GM12878 (cell line): ENCODE data around the gene C8G. TPM values are rescaled to one million over a fixed set of nuclear protein-coding genes. Genes with fewer than 3 reads are reported as not detected.
A peak's percentile ranks its signal among the peaks of the same experiment; 100 is the strongest.

Source experiments
- ATF3 ChIP-seq: IDR thresholded peaks from 2 replicates; pipeline ENCODE4 v1.6.1; 2011; ENCODE audit warnings: low read depth, mild to moderate bottlenecking, low read length, moderate library complexity, borderline replicate concordance; ENCODE audit errors: extremely low read depth
- BCL3 ChIP-seq: IDR thresholded peaks from 2 replicates; pipeline ENCODE4 v1.6.1; 2011; ENCODE audit warnings: borderline replicate concordance, low read depth, mild to moderate bottlenecking, moderate library complexity, low read length; ENCODE audit not compliant: insufficient read depth, poor library complexity, severe bottlenecking
- CHD2 ChIP-seq: IDR thresholded peaks from 2 replicates; pipeline ENCODE4 v1.6.1; 2011; ENCODE audit warnings: low read depth, low read length, improper control_type of control experiment, borderline replicate concordance
- DPF2 ChIP-seq: fragments of 450-650 bp; IDR thresholded peaks from 2 replicates; pipeline ENCODE4 v1.6.1; 2017; ENCODE audit warnings: mild to moderate bottlenecking
- E2F4 ChIP-seq: IDR thresholded peaks from 2 replicates; pipeline ENCODE4 v1.6.1; 2012; ENCODE audit warnings: low read depth, low read length, improper control_type of control experiment
- ESRRA ChIP-seq: IDR thresholded peaks from 2 replicates; pipeline ENCODE4 v1.6.1; 2012; ENCODE audit warnings: mild to moderate bottlenecking, low read length, improper control_type of control experiment
- ETV6 ChIP-seq, 2 experiments: fragments of 450-650 bp in 1 of 2; IDR thresholded peaks in 1 of 2; conservative IDR thresholded peaks in 1 of 2; 2 replicates each; pipeline ENCODE4 v1.6.1; 2014; ENCODE audit warnings: antibody characterized with exemption in 1 of 2, borderline replicate concordance in 1 of 2, low read depth in 1 of 2, mild to moderate bottlenecking in 1 of 2, moderate library complexity in 1 of 2
- GATAD2B ChIP-seq: fragments of 450-650 bp; conservative IDR thresholded peaks from 2 replicates; pipeline ENCODE4 v1.6.1; 2017; ENCODE audit warnings: low read depth, mild to moderate bottlenecking, moderate library complexity
- HCFC1 ChIP-seq: fragments of 150-350 bp; IDR thresholded peaks from 2 replicates; pipeline ENCODE4 v1.6.1; 2014; ENCODE audit warnings: low read length
- HDAC2 ChIP-seq: fragments of 200-600 bp; sonication (generic); IDR thresholded peaks from 2 replicates; pipeline ENCODE4 v1.6.1; 2017
- HDGF ChIP-seq: fragments of 450-650 bp; IDR thresholded peaks from 2 replicates; pipeline ENCODE4 v1.6.1; 2016; ENCODE audit warnings: antibody characterized with exemption
- IKZF1 ChIP-seq: fragments of 450-650 bp; conservative IDR thresholded peaks from 2 replicates; pipeline ENCODE4 v1.6.1; 2017; ENCODE audit warnings: antibody characterized with exemption, mild to moderate bottlenecking
- IRF5 ChIP-seq: fragments of 450-650 bp; IDR thresholded peaks from 2 replicates; pipeline ENCODE4 v1.6.1; 2017; ENCODE audit warnings: borderline replicate concordance
- KLF5 ChIP-seq: fragments of 450-650 bp; IDR thresholded peaks from 2 replicates; pipeline ENCODE4 v1.6.1; 2014; ENCODE audit warnings: mild to moderate bottlenecking; ENCODE audit not compliant: partially characterized antibody
- NBN ChIP-seq: fragments of 450-650 bp; IDR thresholded peaks from 2 replicates; pipeline ENCODE4 v1.6.1; 2016
- NR2F1 ChIP-seq: fragments of 450-650 bp; conservative IDR thresholded peaks from 2 replicates; pipeline ENCODE4 v1.6.1; 2017; ENCODE audit warnings: mild to moderate bottlenecking
- PAX5 ChIP-seq: IDR thresholded peaks from 2 replicates; pipeline ENCODE4 v1.6.1; 2011; ENCODE audit warnings: low read depth, low read length, borderline replicate concordance
- POLR2AphosphoS2 ChIP-seq: IDR thresholded peaks from 2 replicates; pipeline ENCODE4 v1.6.1; 2011; ENCODE audit warnings: low read depth, mild to moderate bottlenecking, low read length, improper control_type of control experiment, moderate library complexity
- RAD21 ChIP-seq: IDR thresholded peaks from 2 replicates; pipeline ENCODE4 v1.6.1; 2011; ENCODE audit warnings: mild to moderate bottlenecking, low read depth, low read length, moderate library complexity; ENCODE audit not compliant: insufficient read depth
- RCOR1 ChIP-seq: conservative IDR thresholded peaks from 2 replicates; pipeline ENCODE4 v1.6.1; 2012; ENCODE audit warnings: low read depth, low read length, improper control_type of control experiment
- SMAD5 ChIP-seq: IDR thresholded peaks from 2 replicates; pipeline ENCODE4 v1.6.1; 2016; ENCODE audit warnings: antibody characterized with exemption, low read depth
- SMC3 ChIP-seq: IDR thresholded peaks from 2 replicates; pipeline ENCODE4 v1.6.1; 2011; ENCODE audit warnings: low read length, improper control_type of control experiment, borderline replicate concordance
- SP1 ChIP-seq: IDR thresholded peaks from one replicate; pipeline ENCODE4 v1.6.1; 2011; ENCODE audit warnings: low read depth, low read length
- SRF ChIP-seq, 2 experiments: IDR thresholded peaks; 2 replicates each; pipeline ENCODE4 v1.6.1; 2011; ENCODE audit warnings: low read depth in 2 of 2, low read length in 2 of 2, mild to moderate bottlenecking in 1 of 2, moderate library complexity in 1 of 2
- TARDBP ChIP-seq: IDR thresholded peaks from 2 replicates; pipeline ENCODE4 v1.6.1; 2016; ENCODE audit warnings: borderline replicate concordance
- YY1 ChIP-seq: IDR thresholded peaks from 2 replicates; pipeline ENCODE4 v1.6.1; 2011; ENCODE audit warnings: low read depth, mild to moderate bottlenecking, low read length
- ZNF207 ChIP-seq: fragments of 450-650 bp; IDR thresholded peaks from 2 replicates; pipeline ENCODE4 v1.6.1; 2014; ENCODE audit warnings: antibody characterized with exemption, mild to moderate bottlenecking, borderline replicate concordance
- ZNF24 ChIP-seq: fragments of 450-650 bp; IDR thresholded peaks from 2 replicates; pipeline ENCODE4 v1.6.1; 2017; ENCODE audit warnings: antibody characterized with exemption, mild to moderate bottlenecking
- polyA plus RNA-seq, 11 experiments: library from polyadenylated mRNA; depleted of rRNA in 4 of 11; unstranded in 6 of 11; stranded (reverse) in 5 of 11; fragments of >200 nt; fragmentation: Nextera tagmentation in 4 of 11; fragmentation: Illumina TruSeq in 1 of 11; extraction: Ambion mirVana in 4 of 11; extraction: Trizol in 1 of 11; gene quantifications; 1 replicate in 1 of 11; 2 replicates in 10 of 11; pipeline versions ENCODE4 v1.2.1 to v1.2.3, GENCODE V29; 2011 to 2016; ENCODE audit warnings: inconsistent platforms in 2 of 11, missing spikeins in 2 of 11, low read depth in 1 of 11
- total RNA-seq, 4 experiments: library from RNA; depleted of rRNA in 3 of 4; stranded (reverse); fragments of >200 nt in 3 of 4; fragmentation: Illumina TruSeq in 1 of 4; extraction: Trizol in 1 of 4; gene quantifications; 2 replicates each; pipeline versions ENCODE4 v1.2.1 to v1.2.3, GENCODE V29; 2013 to 2021

Gene C8G
- total and polyA plus RNA-seq, 10 of the 15 experiments (the other 5 are each of a cell fraction or from before 2014, with no cell fraction given) = 0.26 to 0.69 (median 0.50) TPM; not detected in 7

GRCh38 chr9:136944519-136945332 is at the start of gene C8G, which contains the start of gene FBXW5 (continued):
- TF ChIP-seq IRF5 = no peak
- peak; percentile 7; the same call in 1 of the 2 replicates for TF ChIP-seq ATF3
- TF ChIP-seq E2F4 = 0 out of 2 replicates have a peak, but pooled peaks have one; percentile 50
- TF ChIP-seq SP1 = peak; percentile 76
- peak; percentile 32; the same call in 1 of the 2 replicates for TF ChIP-seq ZNF24
- peak; percentile 52; the same call in 1 of the 2 replicates for TF ChIP-seq RCOR1
- peak; percentile 5 for TF ChIP-seq KLF5
- TF ChIP-seq SRF (IDR thresholded peaks at IDR 0.05; ENCODE audit: low read depth in 2 of 2, low read length in 2 of 2) = peak in 1 of 2 experiments; percentile 99; a peak in 2 of 4 replicates
- no peak for TF ChIP-seq ETV6 (conservative IDR thresholded peaks at IDR 0.05 in 1 of 2, IDR thresholded peaks at IDR 0.05 in 1 of 2; ENCODE audit: borderline replicate concordance in 1 of 2, low read depth in 1 of 2)
- peak; percentile 3; the same call in 1 of the 2 replicates for TF ChIP-seq SMC3
- TF ChIP-seq ESRRA = 0 out of 2 replicates have a peak, but pooled peaks have one; percentile 20
- TF ChIP-seq PAX5 = 0 out of 2 replicates have a peak, but pooled peaks have one; percentile 17
- TF ChIP-seq TARDBP = peak; percentile 69
- peak; percentile 94 for TF ChIP-seq IKZF1
- no peak for TF ChIP-seq SMAD5
- no peak for TF ChIP-seq HDAC2
- TF ChIP-seq ZNF207 = peak; percentile 87
- peak; percentile 32 for TF ChIP-seq BCL3
- TF ChIP-seq HCFC1 = peak; percentile 66
- TF ChIP-seq CHD2 = peak; percentile 25; the same call in 1 of the 2 replicates
- TF ChIP-seq NBN = peak; percentile 58; the same call in 1 of the 2 replicates
- TF ChIP-seq POLR2AphosphoS2 = peak; percentile 91
- peak; percentile 93; the same call in 1 of the 2 replicates for TF ChIP-seq DPF2
- peak; percentile 72; the same call in 1 of the 2 replicates for TF ChIP-seq HDGF
- TF ChIP-seq GATAD2B = peak; percentile 99
- TF ChIP-seq YY1 = peak; percentile 91
- peak; percentile 81; the same call in 1 of the 2 replicates for TF ChIP-seq NR2F1
- TF ChIP-seq RAD21 = peak; percentile 35; the same call in 1 of the 2 replicates
